ENCODE results near the gene CACYBP.
A peak's percentile ranks its signal among the peaks of the same experiment; 100 is the strongest.

Gene CACYBP

GRCh38 chr1:174999936-175000696, at the start of gene CACYBP:
TSS of gene CACYBP (plus strand) at chr1:174999947. CDS start at chr1:175000181, 234 bp downstream.
- peak; percentile 63 for DNase-seq (ENCODE audit: low spot score)

GRCh38 chr1:174953285-174954072, 46.3 kb upstream of the CACYBP start:
- DNase-seq (ENCODE audit: low spot score): no peak

- no peak for DNase-seq (ENCODE audit: low spot score)
Observed at GRCh38 chr1:174954073-174954460, 45.7 kb upstream of the CACYBP start.

- no peak for DNase-seq (ENCODE audit: low spot score)
Observed at GRCh38 chr1:174954671-174955669, 44.8 kb upstream of the CACYBP start.

GRCh38 chr1:174956086-174956485, 43.7 kb upstream of the CACYBP start:
- no peak for DNase-seq (ENCODE audit: low spot score)

- no peak for DNase-seq (ENCODE audit: low spot score)
Observed at GRCh38 chr1:174956976-174957375, 42.8 kb upstream of the CACYBP start.

GRCh38 chr1:174957829-174958228, 41.9 kb upstream of the CACYBP start:
- no peak for DNase-seq (ENCODE audit: low spot score)

- no peak for DNase-seq (ENCODE audit: low spot score)
Observed at GRCh38 chr1:174958396-174958795, 41.4 kb upstream of the CACYBP start.

- DNase-seq (ENCODE audit: low spot score): no peak
Observed at GRCh38 chr1:174960362-174960761, 39.4 kb upstream of the CACYBP start.

- DNase-seq (ENCODE audit: low spot score): no peak
Observed at GRCh38 chr1:174963529-174964125, 36.1 kb upstream of the CACYBP start.

- no peak for DNase-seq (ENCODE audit: low spot score)
Observed at GRCh38 chr1:174964261-174964971, 35.3 kb upstream of the CACYBP start.

- DNase-seq (ENCODE audit: low spot score): no peak
Observed at GRCh38 chr1:174964972-174965361, 34.8 kb upstream of the CACYBP start.

- DNase-seq (ENCODE audit: low spot score): peak; percentile 63
Observed at GRCh38 chr1:174965362-174966007, 34.3 kb upstream of the CACYBP start.

- no peak for DNase-seq (ENCODE audit: low spot score)
Observed at GRCh38 chr1:174966008-174966572, 33.7 kb upstream of the CACYBP start.

GRCh38 chr1:174967845-174968705, 31.7 kb upstream of the CACYBP start:
- no peak for DNase-seq (ENCODE audit: low spot score)

- no peak for DNase-seq (ENCODE audit: low spot score)
Observed at GRCh38 chr1:174968750-174969244, 30.9 kb upstream of the CACYBP start.

GRCh38 chr1:174969977-174970376, 29.8 kb upstream of the CACYBP start:
- DNase-seq (ENCODE audit: low spot score): no peak

GRCh38 chr1:174971466-174971865, 28.3 kb upstream of the CACYBP start:
- DNase-seq (ENCODE audit: low spot score): no peak

- DNase-seq (ENCODE audit: low spot score): no peak
Observed at GRCh38 chr1:174971902-174972301, 27.8 kb upstream of the CACYBP start.

Measured in Ammon's horn (tissue), 1 donor.